Tibial nerve (tissue), 3 donors: Measurements from ENCODE around the gene AMOTL1.

ENCODE experiments used
- POLR2A ChIP-seq, 2 donors: fragments of 450-650 bp; IDR thresholded peaks; one replicate each; pipeline ENCODE4 v1.6.1; 2017; ENCODE audit warnings: antibody characterized with exemption in 2 of 2, mild to moderate bottlenecking in 2 of 2, moderate library complexity in 2 of 2
- TF ChIP-seq, protein P1 (sequence below), 5 experiments: fragments of 200-600 bp in 3 of 5; fragments of 450-650 bp in 2 of 5; sonication (generic) in 3 of 5; IDR thresholded peaks; one replicate each; pipeline ENCODE4 v1.5.1; 2016 to 2019; ENCODE audit warnings: antibody characterized with exemption in 5 of 5, mild to moderate bottlenecking in 3 of 5, moderate library complexity in 2 of 5

DNA sequence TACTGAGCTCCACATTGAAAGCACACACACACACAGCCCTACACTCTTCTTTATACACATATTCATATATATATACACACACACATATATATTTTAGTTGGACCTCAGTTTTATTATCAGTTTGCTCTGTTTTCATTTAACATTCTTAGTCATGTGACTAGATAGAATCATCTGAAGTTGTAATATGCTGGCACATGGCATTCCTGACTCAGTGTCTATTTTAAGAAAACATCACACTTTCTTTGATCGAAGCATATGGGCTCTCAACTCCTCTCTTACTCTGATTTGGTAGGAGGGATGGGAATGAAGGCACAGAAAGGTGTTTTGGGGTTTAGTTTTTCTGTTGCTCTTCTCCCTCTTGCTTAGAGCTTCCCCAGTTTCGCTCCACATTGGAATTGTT lies 24.8 kb downstream of the AMOTL1 start:
- TF ChIP-seq, protein P1, sequence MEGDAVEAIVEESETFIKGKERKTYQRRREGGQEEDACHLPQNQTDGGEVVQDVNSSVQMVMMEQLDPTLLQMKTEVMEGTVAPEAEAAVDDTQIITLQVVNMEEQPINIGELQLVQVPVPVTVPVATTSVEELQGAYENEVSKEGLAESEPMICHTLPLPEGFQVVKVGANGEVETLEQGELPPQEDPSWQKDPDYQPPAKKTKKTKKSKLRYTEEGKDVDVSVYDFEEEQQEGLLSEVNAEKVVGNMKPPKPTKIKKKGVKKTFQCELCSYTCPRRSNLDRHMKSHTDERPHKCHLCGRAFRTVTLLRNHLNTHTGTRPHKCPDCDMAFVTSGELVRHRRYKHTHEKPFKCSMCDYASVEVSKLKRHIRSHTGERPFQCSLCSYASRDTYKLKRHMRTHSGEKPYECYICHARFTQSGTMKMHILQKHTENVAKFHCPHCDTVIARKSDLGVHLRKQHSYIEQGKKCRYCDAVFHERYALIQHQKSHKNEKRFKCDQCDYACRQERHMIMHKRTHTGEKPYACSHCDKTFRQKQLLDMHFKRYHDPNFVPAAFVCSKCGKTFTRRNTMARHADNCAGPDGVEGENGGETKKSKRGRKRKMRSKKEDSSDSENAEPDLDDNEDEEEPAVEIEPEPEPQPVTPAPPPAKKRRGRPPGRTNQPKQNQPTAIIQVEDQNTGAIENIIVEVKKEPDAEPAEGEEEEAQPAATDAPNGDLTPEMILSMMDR (IDR thresholded peaks at IDR 0.05) = no peak
- no peak for TF ChIP-seq POLR2A (IDR thresholded peaks at IDR 0.05)
